NCI-H2107 treated with DMSO at 0.1 percent for 48 hours (cell line): ENCODE measurements around the gene PTPRN2.
"Not testable (repeated sequence)": the region's sequence is repeated elsewhere in the genome, so short reads cannot be mapped to it uniquely, and the experiment has no call there.

Experiments
- DNase-seq: peaks from one replicate; lab custom pipeline; 2025; ENCODE audit not compliant: unreplicated experiment; lab: John Stamatoyannopoulos, UW

The PTPRN2 gene

DNA sequence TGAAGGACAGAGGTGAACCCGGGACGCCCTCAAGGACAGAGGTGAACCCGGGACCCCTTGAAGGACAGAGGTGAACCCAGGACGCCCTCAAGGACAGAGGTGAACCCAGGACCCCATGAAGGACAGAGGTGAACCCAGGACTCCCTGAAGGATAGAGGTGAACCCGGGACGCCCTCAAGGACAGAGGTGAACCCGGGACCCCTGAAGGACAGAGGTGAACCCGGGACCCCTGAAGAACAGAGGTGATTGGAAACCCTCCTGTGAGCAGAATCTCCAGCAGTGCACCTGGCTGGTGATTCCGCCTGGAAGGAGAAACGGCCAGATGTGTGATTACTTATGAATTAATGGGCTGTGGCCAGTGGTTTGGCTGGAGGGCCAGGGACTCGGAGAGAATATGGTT lies 272.3 kb downstream of the PTPRN2 start:
- no peak for DNase-seq

DNA sequence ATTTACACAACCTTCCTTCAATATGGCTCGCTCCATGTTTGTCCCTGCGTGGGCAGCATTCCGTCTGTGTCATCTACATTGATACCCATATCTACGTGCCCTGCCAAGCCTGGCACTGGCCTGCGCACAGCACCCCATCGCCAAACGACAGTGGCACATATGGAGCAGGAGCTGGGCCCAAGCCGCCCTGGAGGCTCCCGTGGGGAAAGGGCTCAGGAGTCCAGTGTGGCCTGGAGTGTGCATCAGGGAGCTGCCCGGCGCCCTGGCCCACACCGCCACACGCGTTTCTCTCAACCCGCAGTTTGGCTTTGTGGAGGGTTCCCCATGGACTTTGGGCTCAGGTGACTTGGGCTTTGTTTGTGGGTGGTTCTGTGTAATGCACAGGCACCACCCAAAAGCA lies 273.2 kb downstream of the PTPRN2 start:
- DNase-seq: no peak

DNA sequence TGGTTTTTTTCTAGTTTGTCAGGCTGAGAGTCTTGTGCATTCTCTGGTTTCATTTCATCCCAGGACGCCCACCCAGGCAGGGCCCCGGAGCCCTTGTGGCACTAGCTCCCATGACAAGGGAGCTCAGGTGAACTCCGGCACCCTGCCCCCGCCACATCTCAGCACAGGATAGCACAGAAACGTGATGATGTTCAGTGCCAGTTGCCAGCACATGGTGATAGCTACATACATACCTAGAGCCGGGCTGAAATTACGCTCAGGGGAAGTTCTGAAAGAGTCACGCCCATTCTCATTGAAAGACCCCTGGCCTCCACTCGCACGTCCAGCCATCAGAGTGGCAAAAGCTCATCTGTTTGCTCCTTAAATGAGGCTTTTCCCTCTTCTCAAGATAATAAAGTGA lies 273.7 kb downstream of the PTPRN2 start:
- no peak for DNase-seq

DNA sequence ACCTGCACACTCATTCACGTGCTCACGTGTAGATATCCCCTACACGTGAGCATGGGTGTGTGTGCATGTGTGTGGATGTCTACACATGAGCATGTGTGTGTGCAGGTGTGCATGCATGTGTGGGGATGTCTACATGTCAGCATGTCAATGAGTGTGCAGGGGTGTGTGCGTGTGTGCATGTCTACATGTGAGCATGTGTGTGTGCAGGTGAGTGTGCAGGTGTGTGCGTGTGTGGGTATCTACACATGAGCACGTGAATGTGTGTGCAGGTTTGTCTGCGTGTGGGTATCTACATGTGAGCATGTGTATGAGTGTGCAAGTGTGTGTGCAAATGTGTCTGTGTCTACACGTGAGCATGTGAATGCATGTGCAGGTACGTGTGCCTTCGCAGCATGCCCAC lies 274.8 kb downstream of the PTPRN2 start:
- DNase-seq: no peak

DNA sequence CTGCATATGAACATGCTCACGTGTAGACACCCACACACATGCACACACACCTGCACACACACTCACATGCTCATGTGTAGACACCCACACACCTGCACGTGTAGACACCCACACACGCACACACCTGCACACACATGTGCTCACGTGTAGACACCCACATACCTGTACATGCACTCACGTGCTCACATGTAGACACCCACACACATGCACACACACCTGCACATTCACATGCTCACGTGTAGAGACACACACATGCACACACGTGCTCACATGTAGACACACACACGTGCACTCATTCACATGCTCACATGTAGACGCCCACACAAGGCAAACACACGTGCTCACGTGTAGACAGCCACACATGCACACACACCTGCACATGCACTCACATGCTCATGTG lies 275.8 kb downstream of the PTPRN2 start:
- no peak for DNase-seq

DNA sequence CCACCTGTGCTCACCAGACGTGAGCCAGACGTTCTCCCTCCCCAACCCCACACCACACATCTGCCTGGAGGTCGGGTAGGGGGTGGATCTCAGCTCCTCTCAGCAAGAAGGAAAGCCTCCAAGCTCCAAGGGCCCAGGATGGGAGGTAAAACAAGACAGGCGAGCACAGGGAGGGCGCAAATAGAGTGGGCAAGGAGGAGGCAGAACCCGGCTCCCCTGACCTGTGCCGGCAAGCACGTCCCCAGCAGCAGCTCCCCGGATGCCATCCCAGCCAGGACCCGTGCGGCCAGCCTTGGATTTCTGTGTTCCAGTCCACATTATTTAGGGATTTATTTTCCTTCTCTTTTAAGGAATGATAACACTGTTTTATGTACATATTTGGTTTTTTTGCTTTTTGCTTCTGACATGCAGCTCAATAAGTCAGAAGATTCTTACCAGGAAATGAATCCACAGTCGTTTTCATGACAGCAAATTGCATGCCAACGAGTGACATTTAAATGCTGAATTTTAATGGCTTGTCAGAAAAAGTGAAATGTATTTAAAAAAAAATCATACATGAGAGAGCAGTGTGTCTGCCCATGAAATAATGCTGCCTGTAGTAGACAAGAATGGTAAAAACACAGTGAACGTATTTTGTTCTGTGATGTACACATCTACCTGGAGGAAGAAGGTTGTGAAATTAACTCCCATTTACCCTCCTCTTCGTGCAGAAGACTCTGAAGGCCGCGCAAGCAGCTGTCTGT lies 276.5 kb downstream of the PTPRN2 start:
- no peak for DNase-seq

DNA sequence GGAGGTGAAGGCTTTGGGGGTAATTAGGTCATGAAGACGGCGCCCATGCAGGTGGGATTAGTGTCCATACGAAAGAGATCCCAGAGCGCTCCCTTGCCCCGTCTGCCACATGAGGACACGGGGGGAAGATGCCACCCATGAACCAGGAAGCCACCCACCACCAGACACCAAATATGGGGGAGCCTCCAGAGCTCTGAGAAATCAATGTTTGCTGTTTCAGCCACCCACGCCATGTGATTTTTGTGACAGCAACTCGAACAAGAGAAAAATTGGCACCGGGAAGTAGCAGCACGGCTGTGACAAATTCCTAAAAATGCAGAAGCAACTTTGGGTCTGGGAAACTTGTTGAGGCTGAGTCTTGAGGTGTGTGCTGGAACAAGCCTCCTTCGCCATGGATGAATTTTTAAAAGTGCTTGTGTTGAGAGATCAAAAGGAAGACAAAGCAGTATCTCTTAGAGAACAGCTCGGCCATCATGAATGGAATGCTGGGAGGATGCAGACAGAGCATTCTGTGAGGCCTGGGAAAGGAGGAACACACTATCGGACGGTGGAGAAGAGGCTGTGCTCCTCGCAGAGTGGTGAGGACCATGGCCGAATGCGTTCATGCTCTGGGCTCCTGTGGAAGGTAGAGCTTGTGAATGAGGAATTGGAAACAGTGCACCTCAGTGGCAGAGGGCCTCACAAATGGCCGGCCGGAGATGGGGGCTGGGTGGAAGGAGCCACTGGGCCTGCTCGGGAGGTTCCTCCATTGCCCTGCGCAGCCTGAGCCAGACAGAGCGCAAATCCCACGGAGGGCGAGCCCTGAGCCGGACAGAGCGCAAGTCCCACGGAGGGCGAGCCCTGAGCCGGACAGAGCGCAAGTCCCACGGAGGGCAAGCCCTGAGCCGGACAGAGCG lies 277.5 kb downstream of the PTPRN2 start:
- no peak for DNase-seq

DNA sequence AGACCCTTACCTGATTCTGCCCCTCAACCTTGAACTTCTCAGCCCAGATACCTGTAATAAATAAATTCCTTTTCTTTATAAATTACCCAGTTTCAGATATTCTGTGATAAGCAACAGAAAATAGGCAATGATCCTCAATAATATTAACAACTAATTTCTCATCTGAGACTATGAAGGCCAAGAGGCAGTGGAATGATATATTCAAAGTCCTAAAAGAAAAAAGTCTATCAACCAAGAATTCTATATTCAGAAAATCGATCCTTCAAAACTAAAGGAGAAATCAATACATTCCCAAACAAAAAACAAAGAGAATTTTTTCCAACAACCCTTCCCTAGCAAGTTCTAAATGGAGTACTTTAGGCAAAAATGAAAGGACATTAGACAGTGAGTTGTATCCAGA lies 279.6 kb downstream of the PTPRN2 start:
- no peak for DNase-seq

DNA sequence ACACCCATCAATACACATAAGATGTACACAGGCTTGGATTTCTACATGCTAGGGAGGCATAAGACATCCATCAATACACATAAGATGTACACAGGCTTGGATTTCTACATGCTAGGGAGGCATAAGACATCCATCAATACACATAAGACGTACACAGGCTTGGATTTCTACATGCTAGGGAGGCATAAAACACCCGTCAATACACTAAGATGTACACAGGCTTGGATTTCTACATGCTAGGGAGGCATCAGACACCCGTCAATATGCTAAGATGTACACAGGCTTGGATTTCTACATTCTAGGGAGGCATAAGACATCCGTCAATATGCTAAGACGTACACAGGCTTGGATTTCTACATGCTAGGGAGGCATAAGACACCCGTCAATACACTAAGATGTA lies 283.6 kb downstream of the PTPRN2 start:
- not testable (repeated sequence) for DNase-seq

DNA sequence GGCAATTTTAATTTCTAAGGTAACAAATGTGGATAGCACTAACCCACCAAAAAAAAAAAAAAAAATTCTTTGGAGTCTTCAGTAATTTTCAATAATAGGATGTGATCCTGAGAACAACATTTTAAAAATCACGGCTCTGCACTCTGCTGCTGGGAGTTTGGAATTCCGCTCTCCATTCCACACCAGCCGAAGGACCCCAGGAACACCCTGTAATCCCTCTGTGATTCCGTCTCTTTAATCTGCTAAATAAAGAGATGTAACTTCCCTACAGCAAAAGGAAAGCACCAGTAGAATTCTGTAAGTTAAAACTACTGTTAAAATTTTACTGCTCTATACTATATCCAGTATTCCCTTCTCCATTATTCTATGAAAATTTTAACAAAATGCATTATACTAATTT lies 284.5 kb downstream of the PTPRN2 start:
- DNase-seq: no peak

DNA sequence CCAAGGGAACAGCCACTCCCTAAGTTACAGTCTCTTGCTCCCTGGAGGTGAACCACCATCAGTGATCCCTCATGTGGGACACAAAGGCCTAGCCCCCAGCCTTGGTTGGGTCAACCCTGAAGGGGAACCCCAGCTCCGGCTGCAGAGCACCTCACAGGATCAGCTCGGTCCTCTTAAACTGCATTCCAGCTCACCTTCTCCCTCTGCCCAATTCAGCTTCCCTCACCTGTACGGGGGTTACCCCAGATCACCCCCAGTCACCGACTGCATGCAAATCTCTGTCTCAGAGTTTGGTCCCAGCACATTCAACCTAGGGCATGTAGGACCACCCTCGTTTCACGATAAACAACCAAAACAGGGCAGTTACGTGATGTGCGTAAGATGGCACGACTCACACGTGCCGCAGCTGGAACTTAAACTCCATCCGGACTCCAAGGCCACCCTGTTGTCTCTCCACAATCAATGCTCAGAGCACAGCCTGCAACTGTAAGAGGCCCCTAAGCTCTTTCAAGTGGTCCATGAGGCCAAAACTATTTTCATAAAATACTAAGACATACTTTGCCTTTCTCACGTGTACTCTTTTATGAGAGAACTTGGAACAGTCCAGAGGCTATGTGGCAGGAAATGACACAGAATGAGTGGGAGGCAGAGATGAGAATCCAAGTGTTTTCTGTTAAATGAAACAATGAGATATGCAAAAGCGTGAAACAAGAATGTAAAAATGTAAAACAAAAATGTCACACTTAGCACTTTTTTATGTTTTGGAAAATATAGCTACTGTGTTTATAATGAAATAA lies 285.2 kb downstream of the PTPRN2 start:
- no peak for DNase-seq

DNA sequence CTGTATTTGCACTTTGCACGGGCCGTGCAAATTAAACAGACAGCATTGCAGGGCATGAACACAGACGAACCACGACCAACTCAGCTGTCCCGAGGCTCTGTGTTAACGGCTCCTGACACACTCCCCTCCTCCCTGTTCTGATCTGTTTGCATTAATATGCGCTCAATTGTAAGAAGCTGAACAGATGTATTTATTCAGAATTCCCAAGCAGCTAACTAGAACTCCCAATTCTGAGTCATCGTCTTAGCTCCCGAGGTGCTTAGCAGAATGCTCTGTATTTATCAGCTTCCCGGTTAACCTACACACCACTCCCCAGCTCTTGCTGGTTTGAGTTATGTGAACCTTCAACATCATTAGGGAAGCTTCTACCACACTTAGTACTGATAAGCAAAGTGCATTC lies 286.4 kb downstream of the PTPRN2 start:
- DNase-seq: no peak

DNA sequence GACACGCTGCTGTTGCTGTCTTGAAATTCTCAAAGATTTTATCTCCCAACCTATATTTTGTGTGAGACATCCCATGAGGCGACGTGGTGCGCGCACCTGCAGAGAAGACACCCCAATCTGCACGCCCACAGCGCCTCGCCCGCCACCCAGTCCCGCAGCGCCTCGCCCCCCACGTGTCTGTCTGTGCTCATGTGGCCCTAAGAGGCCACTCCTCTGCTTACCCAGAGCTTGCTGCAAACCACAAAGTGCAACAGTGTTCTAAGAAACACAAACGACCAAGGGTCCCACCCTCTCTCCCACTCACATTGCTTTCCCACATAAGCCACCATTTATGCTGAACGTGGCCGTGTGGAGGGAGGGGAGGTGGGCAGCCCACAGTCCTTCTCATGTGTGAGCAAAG lies 287.2 kb downstream of the PTPRN2 start:
- DNase-seq: no peak

DNA sequence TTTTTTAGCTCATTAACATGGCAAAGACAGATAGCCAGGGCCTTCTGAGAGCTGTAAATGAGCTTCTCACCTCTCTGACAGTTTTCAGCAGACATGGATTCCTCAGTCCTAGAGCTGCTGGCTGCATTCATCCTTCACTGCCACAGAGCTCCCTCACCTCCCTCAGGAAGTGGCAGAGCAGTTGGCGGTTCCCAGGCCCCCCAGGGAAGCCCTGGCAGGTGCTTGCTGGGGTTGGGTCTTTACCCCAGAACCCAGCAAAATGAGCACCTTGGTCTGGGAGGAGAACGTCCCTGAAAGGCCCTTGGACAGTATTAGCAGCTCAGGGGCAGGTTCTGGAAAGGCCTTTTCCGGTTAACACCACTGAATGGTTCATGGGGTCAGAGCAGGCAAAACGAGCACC lies 288.0 kb downstream of the PTPRN2 start:
- DNase-seq: no peak

DNA sequence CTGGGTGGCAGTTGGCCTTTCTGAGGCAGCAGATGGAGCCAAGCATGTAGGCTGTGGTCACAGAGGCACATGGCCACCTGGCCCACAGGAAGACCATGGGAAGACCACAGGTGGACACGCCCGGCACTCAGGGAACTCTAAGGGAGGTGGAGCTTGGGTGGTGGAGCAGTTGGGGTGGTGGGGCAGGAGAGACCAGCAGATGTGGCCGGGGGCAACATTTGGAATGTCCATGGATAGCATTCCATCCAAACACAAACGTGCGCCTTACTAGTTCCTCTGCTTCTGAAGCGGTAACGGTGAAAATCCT lies 290.9 kb downstream of the PTPRN2 start:
- no peak for DNase-seq

DNA sequence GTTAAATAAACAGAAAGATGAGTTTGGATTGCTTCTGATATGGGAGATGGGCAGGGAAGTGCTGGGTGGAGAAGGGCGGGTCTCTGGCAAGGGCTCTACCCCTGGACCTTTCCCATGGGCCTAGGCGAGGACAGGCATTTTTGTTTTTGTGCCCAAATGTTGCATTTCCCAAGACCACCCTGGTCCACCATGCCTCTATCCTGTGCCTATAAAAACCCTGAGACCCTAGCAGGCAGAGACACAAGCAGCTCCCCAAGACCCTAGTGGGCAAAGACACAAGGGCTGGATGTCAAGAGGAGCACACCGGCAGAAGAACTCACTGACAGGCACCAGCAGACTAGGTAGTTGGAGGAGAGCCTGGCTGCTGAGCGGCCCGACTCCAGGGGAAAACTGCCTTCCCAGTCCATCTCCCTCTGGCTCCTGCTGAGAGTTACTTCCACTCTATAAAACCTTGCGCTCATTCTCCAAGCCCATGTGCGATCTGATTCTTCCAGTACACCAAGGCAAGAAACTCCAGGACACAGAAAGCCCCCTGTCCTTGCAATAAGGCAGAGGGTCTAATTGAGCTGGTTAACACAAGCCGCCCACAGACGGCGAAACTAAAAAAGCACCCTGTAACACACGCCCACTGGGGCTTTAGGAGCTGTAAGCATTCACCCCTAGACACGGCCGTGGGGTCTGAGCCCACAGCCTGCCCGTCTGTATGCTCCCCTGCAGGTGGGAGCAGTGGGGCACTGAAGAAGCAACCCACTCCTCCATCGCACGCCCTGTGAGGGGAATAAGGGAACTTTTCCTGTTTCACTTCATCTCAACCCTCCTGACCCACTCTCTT lies 291.4 kb downstream of the PTPRN2 start:
- no peak for DNase-seq

DNA sequence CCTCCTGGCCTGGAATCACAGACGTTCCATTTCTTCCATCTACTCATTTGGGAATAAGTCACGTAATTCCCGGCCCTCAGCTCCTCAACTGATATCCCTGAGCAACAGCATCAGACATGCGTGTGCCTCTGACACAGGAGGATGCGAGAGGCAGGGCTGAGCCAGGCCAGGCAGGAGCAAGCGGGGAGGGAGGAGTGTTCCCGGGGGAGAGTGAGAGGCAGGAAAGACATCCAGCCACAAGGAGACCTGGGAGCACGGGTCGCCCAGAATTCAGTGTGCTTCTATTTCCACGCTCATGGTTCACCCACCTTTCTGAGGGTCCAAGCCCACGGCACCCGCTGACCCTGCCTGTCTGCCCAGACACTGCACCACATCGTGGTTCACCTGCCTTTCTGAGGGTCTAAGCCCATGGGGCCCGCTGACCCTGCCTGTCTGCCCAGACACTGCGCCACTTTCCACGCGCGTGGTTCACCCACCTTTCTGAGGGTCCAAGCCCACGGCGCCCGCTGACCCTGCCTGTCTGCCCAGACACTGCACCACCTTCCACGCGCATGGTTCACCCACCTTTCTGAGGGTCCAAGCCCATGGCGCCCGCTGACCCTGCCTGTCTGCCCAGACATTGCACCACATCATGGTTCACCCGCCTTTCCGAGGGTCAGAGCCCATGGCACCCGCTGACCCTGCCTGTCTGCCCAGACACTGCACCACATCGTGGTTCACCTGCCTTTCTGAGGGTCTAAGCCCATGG lies 293.0 kb downstream of the PTPRN2 start:
- DNase-seq: not testable (repeated sequence)

DNA sequence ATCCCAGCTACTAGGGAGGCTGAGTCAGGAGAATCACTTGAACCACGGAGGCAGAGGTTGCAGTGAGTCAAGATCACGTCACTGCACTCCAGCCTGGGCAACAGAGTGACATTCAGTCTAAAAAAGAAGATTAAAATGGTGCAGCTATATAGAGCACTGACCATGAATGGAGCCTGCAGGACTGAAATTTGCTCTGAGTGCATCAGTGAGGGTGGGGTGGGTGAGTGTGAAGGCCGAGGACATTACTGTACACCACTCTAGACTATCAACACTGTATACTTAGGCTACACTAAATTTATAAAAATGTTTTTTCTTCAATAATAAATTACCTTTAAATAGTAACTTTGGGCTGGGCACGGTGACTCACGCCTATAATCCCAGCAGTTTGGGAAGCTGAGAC lies 294.7 kb downstream of the PTPRN2 start:
- DNase-seq: no peak

DNA sequence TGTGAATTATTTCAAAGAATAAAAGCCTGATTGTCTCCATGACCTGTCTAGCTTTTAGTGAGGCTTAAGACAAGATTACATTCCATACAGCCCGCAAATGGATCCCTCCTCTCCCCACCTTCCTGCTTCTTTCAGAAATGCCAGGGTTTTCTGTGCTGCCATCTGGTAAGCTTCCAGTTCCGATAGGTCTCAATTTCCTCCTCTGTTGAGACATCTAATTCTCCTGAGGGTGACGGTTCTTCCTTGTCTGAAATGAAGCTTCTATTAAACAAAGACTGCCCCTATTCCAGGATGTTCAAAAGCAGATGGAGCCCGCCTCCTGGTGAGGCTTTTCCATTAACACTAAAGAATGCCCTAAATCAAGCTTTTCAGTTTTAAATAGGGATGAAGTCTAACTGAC lies 295.6 kb downstream of the PTPRN2 start:
- DNase-seq: no peak
